NCI-H526 (cell line): Measurements from ENCODE around the gene PSMD12.
"Not testable (repeated sequence)": the region's sequence is repeated elsewhere in the genome, so short reads cannot be mapped to it uniquely, and the experiment has no call there.

ENCODE experiments used
- DNase-seq, 2 experiments: peaks; one replicate each; lab custom pipeline; 2025; lab: John Stamatoyannopoulos, UW

Gene PSMD12

GRCh38 chr17:67353929-67354574, 12.3 kb downstream of the PSMD12 start:
- DNase-seq = no peak

DNA sequence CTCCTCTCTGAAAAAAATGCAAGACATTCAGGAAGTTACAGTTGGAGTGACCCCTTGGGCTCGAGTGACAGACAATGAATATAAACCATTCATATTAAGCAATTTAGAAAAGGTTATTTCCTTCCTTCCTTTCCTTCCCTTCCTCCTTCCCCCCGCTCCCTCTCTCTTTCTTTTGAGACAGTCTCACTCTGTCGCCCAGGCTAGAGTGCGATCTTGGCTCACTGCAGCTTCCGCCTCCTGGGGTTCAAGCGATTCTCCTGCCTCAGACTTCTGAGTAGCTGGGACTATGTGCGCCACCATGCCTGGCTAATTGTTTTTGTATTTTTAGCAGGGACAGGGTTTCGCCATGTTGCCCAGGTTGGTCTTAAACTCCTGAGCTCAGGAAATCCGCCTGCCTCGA, 13.2 kb downstream of the PSMD12 start:
- no peak for DNase-seq

- DNase-seq = no peak
Measured at GRCh38 chr17:67349420-67349819, 17.0 kb downstream of the PSMD12 start.

- DNase-seq = no peak
Measured at GRCh38 chr17:67347826-67348225, 18.6 kb downstream of the PSMD12 start.

DNA sequence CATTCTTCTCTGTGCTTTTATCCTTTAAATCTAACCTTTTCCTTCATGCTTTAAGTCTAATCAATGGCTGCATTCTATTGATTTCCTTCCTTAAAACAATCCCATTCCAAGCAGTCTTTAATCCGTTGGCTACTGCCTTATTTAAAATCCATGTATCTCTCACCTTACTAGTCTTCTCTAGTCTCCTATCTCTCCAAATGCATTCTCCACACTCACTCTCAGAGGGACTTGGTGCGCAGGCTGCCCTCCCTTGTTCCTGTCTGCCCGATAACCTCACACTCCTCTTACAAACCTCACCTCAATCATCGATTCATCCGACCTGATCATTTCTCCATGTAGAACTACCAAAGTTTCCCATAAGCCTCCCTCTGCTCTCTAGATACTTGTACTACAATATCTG, 23.1 kb downstream of the PSMD12 start:
- DNase-seq = no peak

GRCh38 chr17:67338353-67338752, 28.0 kb downstream of the PSMD12 start:
- DNase-seq = not testable (repeated sequence)

DNA sequence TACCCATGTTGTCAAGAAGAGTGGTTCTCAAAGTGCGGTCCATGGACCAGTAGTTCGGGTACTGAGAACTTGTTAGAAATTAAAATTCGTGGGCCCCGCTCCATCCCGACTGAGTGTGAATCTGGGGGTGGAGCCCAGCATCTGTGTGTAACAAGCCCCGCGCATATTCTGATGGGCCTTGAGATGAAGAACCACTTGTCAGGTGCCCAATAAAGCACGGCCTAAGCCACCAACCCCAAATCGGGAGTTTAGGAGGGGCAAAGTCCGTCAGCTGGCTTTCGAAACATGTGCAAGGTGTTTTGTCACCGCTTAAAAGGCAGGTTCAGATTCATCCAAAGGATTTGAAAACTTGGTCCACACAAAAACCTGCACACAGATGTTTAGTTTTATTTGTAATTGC, 29.5 kb downstream of the PSMD12 start:
- no peak for DNase-seq

- DNase-seq = no peak
Measured at GRCh38 chr17:67335245-67335835, 31.0 kb downstream of the PSMD12 start.

GRCh38 chr17:67332162-67332508, 34.2 kb downstream of the PSMD12 start:
- DNase-seq = not testable (repeated sequence)

GRCh38 chr17:67331381-67332161, 34.8 kb downstream of the PSMD12 start:
- not testable (repeated sequence) for DNase-seq

DNA sequence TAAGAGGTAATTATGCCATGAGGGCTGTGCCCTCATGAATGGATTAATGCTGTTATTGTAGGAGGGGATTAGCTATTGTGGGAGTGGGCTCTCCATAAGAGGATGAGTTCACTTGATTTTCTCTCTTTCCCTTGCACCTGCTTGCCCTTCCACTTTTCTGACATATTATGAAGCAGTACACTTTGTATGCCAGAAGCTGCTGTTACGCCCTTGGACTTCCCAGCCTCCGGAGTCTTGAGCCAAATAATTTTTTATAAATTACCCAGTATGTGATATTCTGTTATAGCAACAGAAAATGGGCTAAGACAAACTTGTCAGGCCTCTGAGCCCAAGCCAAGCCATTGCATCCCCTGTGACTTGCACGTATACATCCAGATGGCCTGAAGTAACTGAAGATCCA, 38.4 kb downstream of the PSMD12 start:
- no peak for DNase-seq

DNA sequence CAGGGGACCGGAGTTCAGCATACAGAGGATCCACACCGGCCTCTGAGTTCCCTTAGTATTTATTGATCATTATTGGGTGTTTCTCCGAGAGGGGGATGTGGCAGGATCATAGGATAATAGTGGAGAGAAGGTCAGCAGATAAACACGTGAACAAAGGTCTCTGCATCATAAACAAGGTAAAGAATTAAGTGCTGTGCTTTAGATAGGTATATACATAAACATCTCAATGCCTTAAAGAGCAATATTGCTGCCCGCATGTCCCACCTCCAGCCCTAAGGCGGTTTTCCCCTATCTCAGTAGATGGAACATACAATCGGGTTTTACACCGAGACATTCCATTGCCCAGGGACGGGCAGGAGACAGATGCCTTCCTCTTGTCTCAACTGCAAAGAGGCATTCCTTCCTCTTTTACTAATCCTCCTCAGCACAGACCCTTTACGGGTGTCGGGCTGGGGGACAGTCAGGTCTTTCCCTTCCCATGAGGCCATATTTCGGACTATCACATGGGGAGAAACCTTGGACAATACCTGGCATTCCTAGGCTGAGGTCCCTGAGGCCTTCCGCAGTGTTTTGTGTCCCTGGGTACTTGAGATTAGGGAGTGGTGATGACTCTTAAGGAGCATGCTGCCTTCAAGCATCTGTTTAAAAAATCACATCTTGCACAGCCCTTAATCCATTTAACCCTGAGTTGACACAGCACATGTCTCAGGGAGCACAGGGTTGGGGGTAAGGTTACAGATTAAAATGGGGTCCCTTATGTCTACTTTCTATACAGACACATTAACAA, 39.2 kb downstream of the PSMD12 start:
- DNase-seq = not testable (repeated sequence)

DNA sequence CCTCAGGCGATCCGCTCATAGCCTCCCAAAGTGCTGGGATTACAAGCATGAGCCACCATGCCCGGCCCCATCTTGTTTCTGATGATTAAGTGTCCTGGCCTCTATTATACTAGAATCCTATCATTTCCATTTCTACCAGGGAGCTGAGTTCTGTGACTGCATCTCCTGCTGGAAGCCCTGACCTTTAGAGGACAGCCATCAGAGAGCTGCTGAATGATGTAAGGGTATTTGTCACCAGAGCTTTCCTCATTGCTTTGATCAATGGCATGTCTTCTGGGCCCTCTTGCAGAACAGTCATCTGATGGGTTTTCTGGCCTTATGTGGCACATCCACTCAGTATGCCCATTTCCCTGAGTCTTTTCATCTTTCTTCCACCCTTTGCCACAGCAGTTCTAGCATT, 39.9 kb downstream of the PSMD12 start:
- DNase-seq = no peak

- no peak for DNase-seq
Measured at GRCh38 chr17:67324330-67324729, 42.0 kb downstream of the PSMD12 start.

- no peak for DNase-seq
Measured at GRCh38 chr17:67323445-67323844, 42.9 kb downstream of the PSMD12 start.

GRCh38 chr17:67322042-67322787, 44.2 kb downstream of the PSMD12 start:
- peak; percentile 93 to 94 for DNase-seq

- not testable (repeated sequence) for DNase-seq
Measured at GRCh38 chr17:67321486-67321885, 44.9 kb downstream of the PSMD12 start.

- no peak for DNase-seq
Measured at GRCh38 chr17:67316781-67317180, 49.6 kb downstream of the PSMD12 start.

GRCh38 chr17:67315865-67316264, 50.5 kb downstream of the PSMD12 start:
- no peak for DNase-seq

DNA sequence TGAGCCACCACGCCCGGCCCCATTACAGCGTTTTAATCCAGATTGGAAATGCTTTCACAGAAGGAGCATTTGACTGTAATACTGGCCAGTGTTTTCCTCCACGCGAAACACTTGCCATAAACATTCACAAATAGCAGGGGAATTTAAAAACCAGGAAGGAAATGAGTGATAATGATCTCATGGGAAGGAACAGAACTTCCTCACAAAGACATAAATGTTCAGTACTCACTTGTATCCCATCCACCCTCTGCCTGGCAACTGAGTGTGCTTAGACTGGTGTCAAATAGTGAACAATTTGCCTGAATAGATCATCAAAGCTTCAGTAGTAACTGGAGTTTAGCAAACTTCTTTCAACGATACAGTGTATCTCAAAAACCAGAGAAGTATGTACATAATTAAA, 54.1 kb downstream of the PSMD12 start:
- DNase-seq = no peak

- no peak for DNase-seq
Measured at GRCh38 chr17:67311575-67311974, 54.8 kb downstream of the PSMD12 start.

DNA sequence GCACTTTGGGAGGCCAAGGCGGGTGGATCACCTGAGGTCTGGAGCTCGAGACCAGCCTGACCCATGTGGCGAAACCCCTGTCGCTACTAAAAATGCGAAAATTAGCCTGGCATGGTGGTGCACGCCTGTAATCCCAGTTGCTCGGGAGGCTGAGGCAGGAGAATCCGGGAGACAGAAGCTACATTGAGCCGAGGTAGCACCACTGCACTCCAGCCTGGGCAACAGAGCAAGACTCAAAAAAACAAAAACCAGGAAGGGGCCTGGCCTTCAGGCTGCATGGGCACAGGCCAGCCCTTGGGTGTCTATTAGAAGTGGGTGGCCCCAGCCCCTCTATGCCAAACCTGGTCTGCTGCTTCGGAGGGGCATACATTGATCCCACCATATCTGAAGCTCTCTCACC, 56.0 kb downstream of the PSMD12 start:
- DNase-seq = no peak
